ENCODE results near the gene FGF22.

Gene FGF22

DNA sequence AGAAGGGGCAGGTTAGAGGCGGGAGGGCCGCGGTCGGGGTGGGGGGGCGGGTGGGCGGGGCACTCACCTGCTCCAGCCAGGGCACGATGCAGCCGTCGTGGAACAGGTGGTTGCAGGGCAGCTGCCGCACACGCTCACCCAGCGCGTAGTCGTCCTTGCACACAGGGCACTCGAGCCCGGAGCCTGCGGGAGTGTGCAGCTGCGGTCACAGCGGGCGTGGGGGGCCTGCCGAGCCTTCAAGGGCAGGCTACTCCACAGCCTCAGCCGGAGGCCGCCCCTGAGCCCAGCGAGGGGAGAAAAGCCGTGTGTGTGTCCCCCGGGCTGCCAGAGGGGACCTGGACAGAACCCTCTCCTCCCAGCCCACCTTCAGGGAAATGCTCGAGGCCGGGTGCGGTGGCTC lies 8.6 kb downstream of the FGF22 start:
- DNase-seq (ENCODE audit: insufficient read length, low spot score): no peak
- no peak for FAIRE-seq

DNA sequence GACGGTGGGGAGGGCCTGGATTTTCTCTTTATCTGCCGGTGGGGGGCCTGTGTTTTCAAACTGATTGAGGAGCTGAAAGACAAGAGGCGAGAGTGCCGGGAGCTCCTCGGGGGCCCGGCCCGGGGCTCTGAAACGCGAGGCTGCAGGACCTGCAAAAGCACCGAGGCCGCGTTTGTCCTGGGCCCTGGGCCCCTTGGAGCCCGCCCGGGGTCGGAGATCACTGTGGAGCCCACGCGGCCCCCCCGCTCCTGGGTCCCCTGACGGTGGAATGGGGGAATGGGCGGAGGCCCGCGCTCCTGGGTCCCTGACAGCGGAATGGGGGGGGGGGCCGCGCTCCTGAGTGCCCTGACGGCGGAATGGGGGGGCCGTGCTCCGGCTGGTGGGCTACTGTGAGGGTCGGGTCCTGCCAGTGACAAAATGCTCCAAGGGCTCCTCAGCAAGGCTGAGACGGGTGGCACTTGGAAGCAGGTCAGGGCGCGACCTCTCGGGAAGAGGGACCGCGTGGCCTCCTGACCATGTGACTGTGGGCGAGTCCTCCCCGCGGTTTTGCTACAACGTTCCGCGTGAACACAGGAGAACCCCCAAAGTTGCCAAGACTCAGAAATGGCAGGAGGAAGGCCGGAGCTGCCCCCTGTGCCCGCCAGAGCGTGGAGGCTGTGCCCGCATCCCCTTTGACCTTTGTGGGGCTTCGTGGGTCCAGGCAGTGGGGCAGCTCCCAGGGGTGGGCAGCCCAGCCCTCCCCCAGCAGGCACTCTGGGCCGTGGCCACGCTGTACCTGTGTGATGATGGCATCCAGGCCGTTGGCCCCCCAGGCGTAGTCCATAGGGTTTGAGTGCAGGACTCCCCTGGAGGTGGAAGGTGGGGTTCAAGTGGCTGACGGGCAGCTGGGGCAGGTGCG lies 9.5 kb downstream of the FGF22 start:
- DNase-seq (ENCODE audit: insufficient read length, low spot score): no peak
- no peak for FAIRE-seq
- no peak for TF ChIP-seq POLR2A (IDR thresholded peaks at IDR 0.05; ENCODE audit: low read depth, low read length)

More for the DNA sequence above, 8.6 kb downstream of the FGF22 start:
- no peak for TF ChIP-seq POLR2A (IDR thresholded peaks at IDR 0.05; ENCODE audit: low read depth, low read length)

DNA sequence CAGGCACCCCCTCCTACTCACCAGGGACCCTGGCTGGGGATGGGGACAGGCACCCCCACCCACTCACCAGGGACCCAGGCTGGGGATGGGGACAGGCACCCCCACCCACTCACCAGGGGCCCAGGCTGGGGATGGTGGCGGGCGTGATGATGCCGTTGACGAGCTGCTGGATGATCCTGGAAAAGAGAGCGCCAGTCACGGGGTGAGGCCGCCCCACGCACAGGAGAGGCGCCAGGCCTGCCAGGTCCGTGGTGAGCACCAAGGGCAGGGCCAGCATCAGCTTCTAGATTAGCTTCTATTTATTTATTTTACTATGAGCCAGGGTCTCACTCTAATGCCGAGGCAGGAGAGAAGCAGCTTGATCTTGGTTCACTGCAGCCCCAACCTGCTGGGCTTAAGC lies 10.4 kb downstream of the FGF22 start:
- no peak for DNase-seq (ENCODE audit: insufficient read length, low spot score)
- FAIRE-seq: no peak
- TF ChIP-seq POLR2A (IDR thresholded peaks at IDR 0.05; ENCODE audit: low read depth, low read length): no peak

DNA sequence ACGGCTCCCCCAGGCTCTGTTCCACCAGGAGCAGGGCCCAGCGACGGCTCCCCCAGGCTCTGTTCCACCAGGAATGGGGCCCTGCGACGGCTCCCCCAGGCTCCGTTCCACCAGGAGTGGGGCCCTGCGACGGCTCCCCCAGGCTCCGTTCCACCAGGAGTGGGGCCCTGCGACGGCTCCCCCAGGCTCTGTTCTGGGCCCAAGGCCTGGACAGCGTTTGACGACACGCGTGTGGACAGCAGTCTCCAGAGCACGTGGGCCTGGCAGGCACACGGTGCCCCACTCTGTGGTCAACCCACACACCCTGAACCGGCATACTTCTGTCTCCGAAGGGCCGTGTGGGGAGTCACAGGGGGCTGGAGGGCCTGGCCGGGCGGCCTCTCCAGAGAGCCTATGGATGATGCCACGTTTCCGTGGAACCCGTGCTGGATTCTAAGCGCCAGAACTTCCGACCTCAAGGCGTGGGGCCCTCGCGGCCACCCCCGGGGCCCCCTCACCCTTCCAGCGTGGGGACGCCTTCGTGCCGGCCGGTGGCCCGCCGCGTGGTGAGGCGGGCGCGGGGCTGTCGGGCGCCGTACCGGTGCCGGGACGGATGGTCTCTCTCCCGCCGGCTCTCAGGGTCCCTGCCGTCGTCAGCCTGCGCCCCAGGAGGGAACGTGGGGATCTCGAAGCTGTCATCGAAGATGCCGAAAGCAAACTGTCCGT lies 11.6 kb downstream of the FGF22 start:
- no peak for TF ChIP-seq POLR2A (IDR thresholded peaks at IDR 0.05; ENCODE audit: low read depth, low read length)
- no peak for FAIRE-seq

DNA sequence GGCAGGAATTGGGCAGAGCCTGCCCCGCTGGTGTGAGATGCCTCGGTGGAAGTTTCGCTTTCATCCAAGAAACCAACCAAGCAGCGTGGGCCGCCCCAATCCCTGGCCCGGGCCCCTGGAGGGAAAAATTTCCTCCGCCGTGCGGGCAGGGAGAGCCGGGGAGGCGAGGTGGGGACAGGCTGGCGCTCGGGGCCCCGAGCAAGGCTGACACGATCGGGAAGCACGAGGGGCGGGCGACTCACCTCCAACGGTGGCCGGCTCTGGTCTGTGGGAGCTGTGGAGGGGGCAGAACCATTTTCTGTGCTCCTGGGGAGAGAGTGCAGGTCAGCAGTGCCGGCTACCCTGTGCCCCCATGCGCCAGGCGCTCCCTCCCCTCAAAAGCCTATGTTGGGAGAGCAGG lies 12.3 kb downstream of the FGF22 start:
- no peak for TF ChIP-seq POLR2A (IDR thresholded peaks at IDR 0.05; ENCODE audit: low read depth, low read length)
- FAIRE-seq (no peak), DNase-seq (ENCODE audit: insufficient read length, low spot score) (no peak)

More for the DNA sequence above, 11.6 kb downstream of the FGF22 start:
- DNase-seq (ENCODE audit: insufficient read length, low spot score): no peak

DNA sequence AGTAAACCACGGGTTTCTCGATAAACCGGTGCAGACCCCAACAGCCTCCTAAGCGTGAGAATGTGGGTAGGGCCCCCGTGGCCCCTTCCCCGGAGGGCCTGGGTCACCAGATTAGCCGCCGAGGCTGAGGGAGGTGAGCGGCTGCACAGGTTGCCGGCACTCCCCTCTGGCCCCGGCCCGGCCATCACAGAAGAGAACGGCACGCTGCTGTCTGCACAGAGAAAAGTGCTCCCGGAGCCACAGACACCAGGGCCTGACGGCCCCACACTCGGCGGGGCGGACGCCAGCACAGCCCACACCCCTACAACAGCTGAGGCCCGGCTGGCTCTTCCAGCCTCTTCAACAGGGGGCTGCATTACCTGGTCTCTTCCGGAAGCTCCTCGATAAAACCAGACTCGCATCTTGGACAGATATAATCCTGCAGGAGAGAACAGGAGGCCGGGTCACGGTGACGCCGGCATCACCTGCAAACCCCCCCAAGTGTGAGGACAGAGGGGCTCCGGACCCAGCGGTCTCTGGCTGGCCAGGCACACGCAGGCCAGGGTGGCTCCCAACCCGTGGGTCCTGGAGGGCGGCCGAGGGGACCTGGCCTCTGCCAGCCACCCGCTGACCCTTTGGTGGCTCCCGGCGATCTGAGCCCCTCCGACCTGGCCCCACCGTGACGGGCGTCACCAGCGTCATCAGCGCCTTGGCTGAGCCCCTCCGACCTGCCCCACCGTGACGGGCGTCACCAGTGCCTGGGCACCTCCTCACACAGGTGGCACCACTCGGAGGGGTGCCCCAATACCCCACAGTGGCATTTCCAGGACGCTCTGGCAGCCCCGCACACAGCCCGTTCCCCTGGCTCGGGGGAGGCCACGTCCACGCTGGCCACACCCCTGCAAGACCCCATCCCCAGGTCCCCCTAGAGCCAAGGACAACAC lies 13.0 kb downstream of the FGF22 start:
- no peak for TF ChIP-seq POLR2A (IDR thresholded peaks at IDR 0.05; ENCODE audit: low read depth, low read length)
- DNase-seq (ENCODE audit: insufficient read length, low spot score) (no peak), FAIRE-seq (no peak)

DNA sequence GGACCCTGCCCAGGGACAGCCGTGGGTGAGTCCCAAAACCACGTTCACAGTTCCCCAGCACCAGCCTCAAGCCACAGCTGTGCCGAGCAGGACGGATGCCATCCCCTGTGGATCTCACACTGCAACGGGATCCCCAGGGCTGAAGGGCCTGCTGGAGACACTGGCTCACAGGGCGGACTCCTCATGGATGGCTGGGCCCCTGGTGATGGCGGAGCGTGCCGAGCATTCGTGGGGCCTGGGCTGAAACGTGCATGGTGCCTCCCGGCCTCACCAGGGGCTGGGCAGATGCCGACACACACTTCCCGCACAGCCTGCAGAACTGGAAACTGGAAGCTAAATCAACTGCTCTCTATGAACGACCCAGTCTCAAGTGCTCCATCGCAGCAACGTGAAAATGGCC lies 13.7 kb downstream of the FGF22 start:
- FAIRE-seq: no peak
- TF ChIP-seq POLR2A (IDR thresholded peaks at IDR 0.05; ENCODE audit: low read depth, low read length): no peak
- DNase-seq (ENCODE audit: insufficient read length, low spot score): no peak

DNA sequence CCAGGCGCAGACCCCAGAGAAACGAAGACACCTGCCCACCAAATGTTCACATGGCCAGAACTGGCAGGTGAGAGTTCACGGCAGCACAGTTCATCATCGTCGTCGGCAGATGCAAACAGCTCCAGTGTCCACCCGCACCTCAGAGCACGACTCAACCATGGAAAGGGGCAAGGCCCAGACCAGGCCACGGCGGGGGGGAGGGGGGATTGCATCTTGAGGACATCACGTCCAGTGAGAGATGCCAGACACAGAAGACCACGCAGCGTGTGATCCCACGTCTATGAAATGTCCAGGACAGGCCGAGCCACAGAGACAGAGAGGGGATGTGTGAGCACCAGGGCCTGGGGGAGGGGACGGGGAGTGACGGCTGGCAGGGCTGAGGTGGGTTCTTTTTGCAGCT lies 16.0 kb downstream of the FGF22 start:
- TF ChIP-seq POLR2A (IDR thresholded peaks at IDR 0.05; ENCODE audit: low read depth, low read length): no peak
- FAIRE-seq (no peak), DNase-seq (ENCODE audit: insufficient read length, low spot score) (no peak)

DNA sequence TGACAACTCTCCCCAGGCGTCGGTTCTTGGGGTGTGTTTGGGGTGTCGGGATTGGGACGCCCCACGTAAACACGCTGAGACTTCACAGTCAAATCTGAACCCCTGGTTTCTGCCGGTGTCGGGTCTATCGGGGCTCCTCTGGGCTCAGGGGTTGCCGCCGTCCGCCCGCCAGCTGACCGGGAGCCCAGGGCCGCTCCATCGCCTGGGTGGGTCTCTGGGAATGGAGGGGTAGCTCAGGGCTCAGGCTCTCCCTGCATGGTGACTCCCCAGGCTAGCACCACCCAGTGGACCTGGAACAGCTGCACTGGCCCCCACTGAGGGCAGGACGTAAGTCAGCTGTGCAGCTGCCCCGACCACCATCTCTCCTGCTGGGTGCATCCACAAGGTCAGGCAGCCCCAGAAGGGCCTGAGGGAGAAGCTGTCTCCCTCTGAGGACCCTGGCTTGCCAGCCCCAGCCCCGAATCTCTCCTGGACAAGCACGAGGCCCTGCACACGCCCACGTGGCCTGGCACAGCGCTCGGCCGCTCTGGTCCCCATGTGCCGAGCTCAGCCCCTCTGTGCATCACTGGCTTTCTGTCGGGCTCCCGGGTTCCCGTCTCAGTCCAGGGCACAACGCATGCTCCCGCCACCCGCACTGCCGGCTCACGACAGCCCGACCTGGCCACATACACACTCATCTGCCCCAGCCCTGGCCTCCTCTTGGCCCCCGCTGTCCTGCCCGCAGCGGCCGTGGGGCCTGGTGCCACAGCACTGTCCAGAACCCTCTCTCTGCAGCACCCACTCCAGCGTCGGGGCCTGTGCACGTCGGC lies 17.3 kb downstream of the FGF22 start:
- TF ChIP-seq POLR2A (IDR thresholded peaks at IDR 0.05; ENCODE audit: low read depth, low read length): no peak
- no peak for FAIRE-seq
- no peak for DNase-seq (ENCODE audit: insufficient read length, low spot score)

DNA sequence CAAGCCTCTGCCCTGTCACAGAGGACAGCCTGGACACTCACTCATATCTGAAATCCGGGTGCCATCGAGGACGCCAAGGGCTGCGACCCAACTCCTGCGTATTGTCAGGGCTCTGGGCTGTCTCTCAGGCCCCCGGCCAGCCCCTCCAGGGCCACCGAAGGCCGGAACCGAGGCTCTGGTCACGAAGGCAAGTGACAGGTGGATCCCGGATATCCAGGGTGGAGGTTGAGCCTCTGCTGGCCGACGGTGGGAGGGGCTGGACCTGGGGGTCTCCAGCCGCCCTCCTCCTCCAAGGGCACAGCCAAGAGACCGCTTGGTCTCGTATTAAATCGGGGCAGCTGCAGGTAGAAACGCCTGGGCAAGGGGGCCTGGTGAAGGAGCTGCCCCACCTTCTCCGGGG lies 17.9 kb downstream of the FGF22 start:
- TF ChIP-seq POLR2A (IDR thresholded peaks at IDR 0.05; ENCODE audit: low read depth, low read length): no peak
- no peak for FAIRE-seq
- DNase-seq (ENCODE audit: insufficient read length, low spot score): no peak

DNA sequence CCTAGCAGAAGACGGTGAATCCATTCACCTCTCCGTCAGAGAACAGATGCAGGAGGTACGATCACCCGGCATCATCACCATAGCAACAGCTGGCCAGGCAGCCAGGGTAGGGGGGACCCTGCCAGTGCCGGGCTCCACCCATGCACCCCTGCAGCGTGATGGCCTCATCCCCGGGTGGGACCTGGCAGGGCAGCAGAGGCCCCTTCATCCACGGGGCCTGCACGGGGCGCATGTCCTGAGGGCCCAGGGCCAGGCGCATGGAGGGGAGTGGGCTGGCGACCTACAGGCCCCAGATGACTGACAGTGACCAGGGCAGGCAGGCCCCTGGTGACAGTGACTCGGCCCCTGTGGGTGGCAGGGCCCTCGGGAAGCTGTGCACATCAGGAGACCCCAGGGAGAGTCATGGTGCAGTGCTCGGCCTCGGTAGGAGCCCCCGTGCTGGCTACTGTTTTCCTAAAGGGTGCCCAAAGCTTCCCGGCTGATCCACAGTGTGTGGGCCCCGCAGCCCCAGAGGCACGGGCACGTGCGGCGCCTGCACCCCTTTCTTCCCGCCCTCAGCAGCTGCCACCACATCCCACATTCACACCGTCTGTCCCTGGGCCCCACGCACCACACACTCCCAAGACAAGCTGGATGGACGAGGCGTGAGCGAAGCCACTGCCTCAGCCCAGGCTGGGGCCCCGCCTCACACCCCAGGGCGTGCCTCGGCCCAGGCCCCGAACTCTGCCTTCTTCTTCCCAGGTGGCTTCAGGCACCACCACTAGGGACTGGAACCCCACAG lies 18.6 kb downstream of the FGF22 start:
- DNase-seq (ENCODE audit: insufficient read length, low spot score) (no peak), FAIRE-seq (no peak)
- no peak for TF ChIP-seq POLR2A (IDR thresholded peaks at IDR 0.05; ENCODE audit: low read depth, low read length)
